ENCODE results near the gene ANKMY1.
"Not testable (repeated sequence)": the region's sequence is repeated elsewhere in the genome, so short reads cannot be mapped to it uniquely, and the experiment has no call there.

Gene ANKMY1

DNA sequence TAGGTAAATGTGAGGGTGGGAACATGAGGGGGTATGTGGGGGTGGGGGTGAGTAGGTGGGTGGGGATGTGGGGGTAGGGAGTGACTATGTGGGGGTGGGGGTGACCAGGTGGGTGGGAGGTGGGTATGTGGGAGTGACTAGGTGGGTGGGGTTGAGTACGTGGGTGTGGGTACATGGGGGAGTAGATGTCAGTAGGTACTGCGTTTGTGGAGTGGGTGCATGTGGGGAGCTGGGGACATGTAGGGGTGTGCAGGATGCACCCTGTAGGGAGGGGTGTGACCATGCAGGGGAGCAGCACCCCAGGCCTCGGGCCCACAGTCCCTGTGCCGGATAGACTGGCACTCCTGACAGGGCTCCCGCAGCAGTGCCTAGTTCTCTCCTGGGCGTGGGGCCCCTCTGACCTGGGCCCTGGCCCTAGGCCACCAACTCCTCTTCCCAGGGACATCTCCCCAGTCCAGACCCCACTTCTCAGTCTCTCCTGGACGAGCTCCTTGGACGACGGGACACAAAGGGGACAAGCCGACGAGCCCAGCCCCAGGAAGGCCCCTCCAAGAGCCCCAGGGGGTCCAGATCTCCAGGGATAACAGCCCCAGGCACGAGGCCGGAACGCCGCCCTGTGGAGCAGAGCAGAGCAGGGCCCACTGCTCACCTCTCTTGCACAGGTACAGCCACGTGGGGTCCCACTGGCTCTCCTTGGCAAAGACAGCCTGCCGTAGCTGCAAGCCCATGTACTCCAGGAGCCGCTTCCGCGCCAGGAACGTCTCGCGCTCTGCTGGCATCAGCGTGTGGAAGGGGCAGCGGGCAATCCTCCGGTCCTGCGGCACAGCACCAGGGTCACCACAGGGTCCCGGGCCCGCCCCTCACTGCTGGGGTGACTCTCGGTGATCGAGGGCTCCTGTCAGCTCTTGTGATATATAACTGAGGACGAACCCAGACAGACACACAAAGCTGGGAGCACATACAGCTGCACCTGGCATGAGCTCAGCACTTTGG is 58.2 kb downstream of the ANKMY1 start:
- no peak for DNase-seq

DNA sequence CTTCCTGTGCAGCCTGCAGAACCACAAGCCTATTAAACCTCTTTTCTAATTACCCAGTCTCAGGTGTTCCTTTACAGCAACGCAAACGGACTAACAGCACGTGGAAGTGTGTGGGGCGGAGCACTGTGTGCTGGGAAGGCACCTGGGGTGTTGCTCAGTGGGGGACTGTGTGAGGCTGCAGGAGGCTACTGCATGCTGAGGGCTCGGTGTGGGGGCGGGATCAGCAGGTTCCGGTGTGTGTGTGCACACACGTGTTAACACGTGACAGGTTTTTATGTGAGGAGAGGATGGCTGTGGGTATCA is 58.9 kb downstream of the ANKMY1 start:
- no peak for DNase-seq

- no peak for DNase-seq
These were observed 59.4 kb downstream of the ANKMY1 start for GRCh38 chr2:240498171-240498957.

- not testable (repeated sequence) for DNase-seq
These were observed 60.7 kb downstream of the ANKMY1 start for GRCh38 chr2:240497082-240497481.

DNA sequence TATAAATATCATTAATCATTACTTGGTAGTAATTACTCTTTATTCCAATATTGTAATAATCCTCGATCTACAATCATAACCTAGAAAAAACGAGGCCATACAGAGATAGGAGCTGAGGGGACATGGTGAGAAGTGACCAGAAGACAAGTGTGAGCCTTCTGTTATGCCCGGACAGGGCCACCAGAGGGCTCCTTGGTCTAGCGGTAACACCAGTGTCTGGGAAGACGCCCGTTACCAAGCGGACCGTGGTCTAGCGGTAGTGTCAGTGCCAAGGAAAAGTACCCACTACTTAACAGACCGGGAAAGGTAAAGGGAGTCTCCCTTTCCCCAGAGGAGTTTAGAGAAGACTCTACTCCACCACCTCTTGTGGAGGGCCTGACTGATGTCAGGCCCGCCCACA is 62.8 kb downstream of the ANKMY1 start:
- not testable (repeated sequence) for DNase-seq

DNA sequence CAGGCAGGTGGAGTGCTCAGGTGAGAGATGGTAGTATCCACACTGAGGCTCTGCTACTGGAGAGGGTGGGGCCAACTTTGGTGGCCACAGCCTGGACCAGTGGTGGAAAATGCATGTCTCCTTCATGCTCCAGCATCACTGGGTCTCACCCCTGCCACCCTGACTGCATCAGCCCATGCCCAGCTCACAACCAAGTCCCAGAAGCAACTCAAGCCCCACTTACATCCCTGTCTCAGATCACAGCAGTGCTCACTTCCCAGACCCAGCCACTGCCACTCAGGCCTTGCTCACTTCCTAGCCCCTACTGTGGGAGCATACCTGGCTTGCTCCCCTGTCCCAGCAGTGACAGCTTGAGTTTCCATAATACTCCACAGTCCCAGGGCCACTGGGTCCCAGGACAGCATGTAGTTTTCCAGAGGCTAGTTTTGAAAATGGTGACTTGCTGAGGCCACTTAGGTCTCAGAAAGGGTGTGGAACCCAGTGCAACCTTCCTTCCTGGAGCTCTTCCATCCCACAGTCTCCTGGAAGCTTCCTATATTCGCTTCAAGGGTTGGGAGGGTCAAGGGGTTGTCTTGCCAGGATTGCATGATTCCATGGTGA is 63.5 kb downstream of the ANKMY1 start:
- no peak for DNase-seq

- no peak for DNase-seq
These were observed 66.3 kb downstream of the ANKMY1 start for GRCh38 chr2:240491483-240491882.

- DNase-seq = no peak
These were observed 75.6 kb downstream of the ANKMY1 start for GRCh38 chr2:240482141-240482540.

GRCh38 chr2:240481720-240482119 is 76.1 kb downstream of the ANKMY1 start:
- DNase-seq = no peak

DNA sequence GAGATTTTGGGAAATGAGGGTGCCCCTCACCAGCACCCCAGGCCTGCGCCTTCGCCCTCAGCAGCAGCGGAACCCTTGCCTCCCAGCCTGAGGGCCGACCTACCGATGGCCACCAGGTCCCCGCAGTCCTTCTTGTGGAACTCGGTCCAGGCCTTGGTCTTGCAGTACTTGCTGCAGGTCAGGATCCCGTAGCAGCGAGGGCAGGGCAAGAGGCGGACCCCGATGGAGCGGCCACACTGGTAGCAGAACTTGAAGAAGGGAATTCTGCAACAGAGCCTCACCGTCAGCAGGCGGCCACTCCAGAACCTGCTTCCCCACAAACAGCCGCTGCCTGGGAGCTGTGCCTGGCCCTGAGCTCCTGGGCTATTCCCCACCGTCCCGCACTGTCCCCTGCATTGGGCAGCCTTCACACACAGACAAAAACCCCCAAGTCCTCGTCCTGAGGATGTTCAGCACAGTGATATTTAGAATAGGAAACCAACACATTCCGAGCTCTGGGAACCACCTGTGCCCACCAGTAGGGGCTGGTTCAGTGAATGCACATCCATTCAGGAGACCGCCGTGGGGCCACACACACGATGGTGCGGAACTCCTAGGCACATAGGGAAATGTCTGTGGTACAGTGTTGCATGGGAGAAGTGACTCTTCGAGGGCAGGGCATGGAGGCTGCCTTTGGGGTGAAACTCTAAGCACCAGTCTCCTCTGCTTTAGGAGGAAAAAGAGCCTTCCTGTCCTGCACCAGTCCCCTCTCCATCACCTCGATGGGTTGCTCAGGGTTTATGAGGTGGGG is 76.8 kb downstream of the ANKMY1 start:
- DNase-seq = no peak

- DNase-seq = no peak
These were observed 78.7 kb downstream of the ANKMY1 start for GRCh38 chr2:240479111-240479501.

DNA sequence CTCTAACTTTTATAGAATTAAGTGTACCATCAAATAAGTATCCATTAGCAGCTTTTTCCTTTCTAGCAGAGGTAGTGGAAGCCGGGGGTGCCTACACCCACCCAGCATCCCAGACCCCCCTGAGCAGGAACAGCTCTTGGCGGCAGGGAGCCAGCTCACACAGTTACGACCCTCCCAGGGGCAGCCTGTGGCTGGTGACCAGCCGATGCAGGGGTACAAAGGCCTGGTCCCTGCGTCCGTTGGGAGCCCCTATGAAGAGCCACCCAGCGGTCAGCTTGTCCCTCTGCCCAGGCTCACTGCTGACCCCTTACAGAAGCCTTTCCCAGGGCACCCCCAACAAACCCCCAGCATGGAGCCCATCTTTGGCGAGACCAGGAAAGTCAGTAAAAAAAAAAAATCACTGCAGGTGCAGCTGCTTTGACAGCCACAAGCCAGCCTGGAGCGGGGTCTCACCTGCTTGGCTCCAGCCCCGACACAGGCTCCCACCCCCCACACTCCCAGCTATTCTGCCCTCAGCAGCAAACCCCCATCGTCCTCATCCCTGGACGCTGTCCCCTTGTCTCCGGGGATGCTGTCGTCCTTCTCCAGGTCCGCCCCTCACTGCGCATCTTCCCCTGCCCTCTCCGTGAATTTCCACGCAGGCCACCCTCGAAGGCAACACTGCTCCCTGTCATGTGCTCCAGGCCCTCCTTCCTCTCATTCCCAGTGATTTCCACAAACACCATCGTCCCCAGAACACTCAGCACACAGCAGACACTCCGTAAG is 79.3 kb downstream of the ANKMY1 start:
- DNase-seq = no peak

DNA sequence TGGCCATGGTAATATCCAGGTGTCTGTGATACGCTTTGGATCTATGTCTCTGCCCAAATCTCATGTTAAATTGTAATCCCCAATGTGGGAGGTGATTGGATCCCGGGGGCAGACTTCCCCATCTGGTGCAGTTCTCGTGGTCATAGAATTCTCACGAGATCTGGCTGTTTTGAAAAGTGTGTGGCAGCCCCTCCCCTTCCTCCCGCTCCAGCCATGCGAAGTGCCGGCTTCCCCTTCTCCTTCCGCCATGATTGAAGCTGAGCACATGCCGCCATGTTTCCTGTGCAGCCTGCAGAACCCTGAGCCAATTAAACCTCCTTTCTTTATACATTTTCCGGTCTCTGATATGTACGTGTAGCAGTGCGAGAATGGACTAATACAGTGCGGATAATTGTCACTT is 79.9 kb downstream of the ANKMY1 start:
- DNase-seq = no peak

DNA sequence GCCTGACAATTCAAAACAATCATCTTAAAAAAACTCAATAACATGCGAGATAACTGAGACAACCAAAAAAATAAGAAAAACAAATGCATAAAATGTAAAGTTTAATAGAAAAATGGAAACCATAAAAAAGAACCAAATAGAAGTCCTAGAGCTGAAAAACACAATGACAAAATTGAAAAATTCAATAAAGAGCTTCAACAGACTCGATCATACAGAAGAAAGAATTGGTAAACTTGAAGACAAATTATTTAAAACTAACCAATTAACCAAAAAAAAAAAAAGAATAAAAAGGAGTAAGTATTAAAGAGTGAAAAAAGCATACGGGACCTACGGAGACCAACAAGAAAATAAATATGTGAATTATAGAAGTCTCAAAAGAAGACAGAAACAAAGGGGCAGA is 84.6 kb downstream of the ANKMY1 start:
- DNase-seq = no peak

DNA sequence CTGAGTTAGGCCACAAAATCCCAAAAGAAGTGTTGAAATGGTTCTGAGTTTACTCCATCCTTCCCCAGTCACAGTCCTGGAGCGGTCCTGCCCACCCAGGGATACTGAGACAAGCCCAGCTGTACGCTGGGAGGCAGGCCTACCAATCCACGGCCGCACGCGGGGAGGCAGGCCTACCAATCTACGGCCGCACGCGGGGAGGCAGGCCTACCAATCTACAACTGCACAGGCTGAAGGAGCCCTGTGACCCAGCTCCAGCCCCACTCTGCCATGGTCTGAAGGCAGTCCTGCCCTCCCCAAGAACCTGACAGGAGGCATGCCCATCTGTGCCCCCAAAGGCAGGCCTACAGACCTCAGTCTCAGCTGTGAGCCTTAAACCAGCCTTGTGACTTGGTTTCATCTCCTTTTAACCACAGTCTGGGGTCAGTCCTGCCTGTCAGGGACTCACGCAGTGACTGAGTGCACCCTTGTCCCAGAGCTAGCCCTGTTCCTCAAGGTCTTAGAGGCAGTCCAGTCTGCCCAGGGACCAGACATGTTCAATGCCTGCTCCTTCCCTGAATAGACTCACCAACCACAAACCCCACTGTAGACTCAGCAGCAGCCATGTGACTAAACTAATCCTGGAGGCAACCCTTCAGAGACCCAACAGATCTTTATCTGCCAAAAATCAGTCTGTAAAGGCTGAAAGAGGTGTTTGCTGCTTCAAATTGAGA is 85.6 kb downstream of the ANKMY1 start:
- no peak for DNase-seq

DNA sequence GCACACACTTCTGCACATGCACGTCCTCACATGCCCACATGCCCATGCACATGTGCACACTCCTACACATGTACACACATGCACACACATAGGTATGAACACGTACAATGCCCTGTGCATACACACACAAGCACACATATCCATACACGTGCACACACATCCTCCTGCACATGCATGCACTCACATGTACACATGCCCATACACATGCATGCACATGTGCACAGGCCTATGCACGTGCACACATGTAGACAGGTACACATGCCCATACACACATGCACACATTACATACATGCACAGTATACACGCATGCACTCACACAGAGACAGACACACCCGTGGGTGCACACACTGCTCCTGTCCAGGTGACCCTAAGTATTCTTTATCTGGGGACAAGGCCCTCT is 88.0 kb downstream of the ANKMY1 start:
- DNase-seq = no peak

DNA sequence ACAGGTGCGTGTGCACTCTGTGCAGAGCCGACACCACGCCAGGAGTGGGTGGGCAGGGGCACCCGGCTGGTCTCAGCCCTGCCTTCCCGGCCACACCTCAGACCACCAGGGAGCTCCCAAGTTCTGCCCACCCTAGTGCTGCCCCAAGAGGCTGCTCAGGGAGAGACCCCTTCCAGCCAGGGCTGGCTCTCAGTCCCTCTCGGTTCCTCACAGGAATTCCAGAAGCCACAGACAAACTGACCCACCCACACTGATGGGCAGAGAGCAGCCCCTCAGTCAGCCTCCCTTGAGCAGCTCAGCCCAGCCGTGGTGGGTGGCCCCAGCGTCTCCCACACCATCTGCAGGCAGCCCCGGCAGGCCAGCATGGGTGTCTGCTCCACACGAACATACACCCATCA is 88.5 kb downstream of the ANKMY1 start:
- no peak for DNase-seq

- DNase-seq = no peak
These were observed 89.2 kb downstream of the ANKMY1 start for GRCh38 chr2:240468303-240469238.

DNA sequence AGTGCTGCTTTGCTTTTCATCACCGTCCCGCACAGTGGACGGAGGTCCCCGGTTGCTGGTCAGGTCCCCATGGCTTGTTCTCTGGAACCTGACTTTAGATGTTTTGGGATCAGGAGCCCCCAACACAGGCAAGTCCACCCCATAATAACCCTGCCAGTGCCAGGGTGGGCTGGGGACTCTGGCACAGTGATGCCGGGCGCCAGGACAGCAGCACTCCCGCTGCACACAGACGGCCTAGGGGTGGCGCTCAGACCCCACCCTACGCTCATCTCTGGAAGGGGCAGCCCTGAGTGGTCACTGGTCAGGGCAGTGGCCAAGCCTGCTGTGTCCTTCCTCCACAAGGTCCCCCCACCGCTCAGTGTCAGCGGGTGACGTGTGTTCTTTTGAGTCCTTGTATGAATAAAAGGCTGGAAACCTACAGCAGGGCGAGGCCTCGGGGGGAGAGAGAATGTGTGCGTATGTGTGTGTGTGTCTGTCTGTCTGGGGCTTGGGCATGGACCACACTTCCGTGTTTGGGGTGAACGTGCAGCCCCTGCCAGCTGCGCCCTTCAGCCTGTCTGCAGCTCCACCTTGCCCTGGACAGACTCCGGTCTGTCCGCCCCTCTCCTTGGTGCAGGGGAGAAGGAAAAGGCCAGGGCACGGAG is 90.0 kb downstream of the ANKMY1 start:
- DNase-seq = no peak

DNA sequence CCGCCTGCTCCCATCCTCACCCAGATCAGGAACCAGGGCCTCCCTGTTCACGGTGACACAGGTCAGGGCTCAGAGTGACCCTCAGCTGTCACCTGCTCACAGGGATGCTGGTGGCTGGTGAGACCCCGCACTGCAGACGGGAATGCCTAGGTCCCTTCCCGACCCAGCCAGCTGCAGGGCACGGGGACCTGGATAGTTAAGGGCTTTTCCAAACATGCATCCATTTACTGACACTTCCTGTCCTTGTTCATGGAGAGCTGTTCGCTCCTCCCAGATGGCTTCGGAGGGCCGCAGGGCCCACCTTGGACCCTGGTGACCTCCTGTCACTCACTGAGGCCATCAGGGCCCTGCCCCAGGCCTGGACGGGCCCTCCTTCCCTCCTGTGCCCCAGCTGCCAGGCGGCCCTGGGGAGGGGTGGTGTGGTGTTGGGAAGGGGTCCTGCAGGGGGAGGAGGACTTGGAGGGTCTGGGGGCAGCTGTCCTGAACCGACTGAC is 90.6 kb downstream of the ANKMY1 start:
- no peak for DNase-seq

Measured in activated naive CD4-positive, alpha-beta T cell (primary cell).